Measurements from ENCODE around the gene PFDN6. TPM values are rescaled to one million over a fixed set of nuclear protein-coding genes. Genes with fewer than 3 reads are reported as not detected.

PFDN6 gene
- total and polyA plus RNA-seq, 10 of the 15 experiments (the other 5 are each of a cell fraction or from before 2014, with no cell fraction given), result 3.1 to 168 (median 82.6) TPM

DNA sequence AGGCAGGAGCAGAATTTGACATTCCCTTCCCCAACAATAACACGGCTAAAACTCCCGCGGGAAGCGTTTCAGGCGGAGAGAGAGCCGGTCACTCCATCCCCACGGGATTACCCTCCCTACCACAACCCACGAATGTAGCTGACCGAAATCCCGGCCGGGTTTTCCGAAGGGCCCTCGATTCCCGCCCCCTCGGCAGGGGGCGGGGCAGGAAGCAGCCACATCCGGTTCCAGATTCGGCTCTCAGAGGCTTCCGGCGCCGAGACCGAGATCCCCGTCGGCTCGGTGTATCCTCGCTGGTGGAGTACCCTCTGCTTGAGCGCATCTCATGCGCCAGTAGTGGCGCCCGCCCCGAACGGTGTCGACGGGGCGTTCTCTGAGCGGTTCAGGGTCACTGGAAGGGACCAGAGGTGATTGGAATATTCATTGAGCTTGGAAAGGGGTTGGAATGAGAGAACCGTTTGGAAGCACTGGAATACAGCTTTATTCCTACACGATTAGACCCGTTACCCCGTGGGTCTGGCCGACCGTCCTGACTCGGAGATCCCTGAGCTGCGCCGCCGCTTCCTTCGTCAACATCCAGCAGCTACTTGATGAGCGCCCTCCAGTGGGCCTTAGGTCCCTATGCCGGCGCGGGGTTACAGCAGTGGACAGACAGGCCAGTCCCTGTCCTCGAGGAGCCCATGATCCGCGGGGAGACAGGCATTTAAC, 10.0 kb downstream of the PFDN6 start (continued):
- TF ChIP-seq ZBTB40 (IDR thresholded peaks at IDR 0.05; ENCODE audit: borderline replicate concordance), result peak; percentile 88
- peak; percentile 72 for TF ChIP-seq EED (IDR thresholded peaks at IDR 0.05; ENCODE audit: low read depth)
- TF ChIP-seq ZZZ3 (IDR thresholded peaks at IDR 0.05; ENCODE audit: control insufficient read depth, insufficient read length, low read depth), result no peak
- no peak for TF ChIP-seq RAD51 (IDR thresholded peaks at IDR 0.05)
- TF ChIP-seq SP1 (IDR thresholded peaks at IDR 0.05; ENCODE audit: low read depth, low read length), result peak; percentile 93
- TF ChIP-seq POLR2A (IDR thresholded peaks at IDR 0.05; ENCODE audit: low read depth, low read length), result peak; percentile 94
- TF ChIP-seq, protein P1, sequence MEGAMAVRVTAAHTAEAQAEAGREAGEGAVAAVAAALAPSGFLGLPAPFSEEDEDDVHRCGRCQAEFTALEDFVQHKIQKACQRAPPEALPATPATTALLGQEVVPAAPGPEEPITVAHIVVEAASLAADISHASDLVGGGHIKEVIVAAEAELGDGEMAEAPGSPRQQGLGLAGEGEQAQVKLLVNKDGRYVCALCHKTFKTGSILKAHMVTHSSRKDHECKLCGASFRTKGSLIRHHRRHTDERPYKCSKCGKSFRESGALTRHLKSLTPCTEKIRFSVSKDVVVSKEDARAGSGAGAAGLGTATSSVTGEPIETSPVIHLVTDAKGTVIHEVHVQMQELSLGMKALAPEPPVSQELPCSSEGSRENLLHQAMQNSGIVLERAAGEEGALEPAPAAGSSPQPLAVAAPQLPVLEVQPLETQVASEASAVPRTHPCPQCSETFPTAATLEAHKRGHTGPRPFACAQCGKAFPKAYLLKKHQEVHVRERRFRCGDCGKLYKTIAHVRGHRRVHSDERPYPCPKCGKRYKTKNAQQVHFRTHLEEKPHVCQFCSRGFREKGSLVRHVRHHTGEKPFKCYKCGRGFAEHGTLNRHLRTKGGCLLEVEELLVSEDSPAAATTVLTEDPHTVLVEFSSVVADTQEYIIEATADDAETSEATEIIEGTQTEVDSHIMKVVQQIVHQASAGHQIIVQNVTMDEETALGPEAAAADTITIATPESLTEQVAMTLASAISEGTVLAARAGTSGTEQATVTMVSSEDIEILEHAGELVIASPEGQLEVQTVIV (IDR thresholded peaks at IDR 0.05; ENCODE audit: borderline replicate concordance, partially characterized antibody), result peak; percentile 68
- TF ChIP-seq SIN3A (IDR thresholded peaks at IDR 0.05; ENCODE audit: low read depth, low read length), result peak; percentile 66
- peak in 1 of 2 experiments; percentile 72; a peak in 1 of 4 replicates for TF ChIP-seq ETV6 (conservative IDR thresholded peaks at IDR 0.05 in 1 of 2, IDR thresholded peaks at IDR 0.05 in 1 of 2; ENCODE audit: borderline replicate concordance in 1 of 2, low read depth in 1 of 2)
- no peak for TF ChIP-seq YBX1 (IDR thresholded peaks at IDR 0.05)
- TF ChIP-seq SMAD1 (IDR thresholded peaks at IDR 0.05; ENCODE audit: low read depth, partially characterized antibody), result no peak
- TF ChIP-seq, protein P2, sequence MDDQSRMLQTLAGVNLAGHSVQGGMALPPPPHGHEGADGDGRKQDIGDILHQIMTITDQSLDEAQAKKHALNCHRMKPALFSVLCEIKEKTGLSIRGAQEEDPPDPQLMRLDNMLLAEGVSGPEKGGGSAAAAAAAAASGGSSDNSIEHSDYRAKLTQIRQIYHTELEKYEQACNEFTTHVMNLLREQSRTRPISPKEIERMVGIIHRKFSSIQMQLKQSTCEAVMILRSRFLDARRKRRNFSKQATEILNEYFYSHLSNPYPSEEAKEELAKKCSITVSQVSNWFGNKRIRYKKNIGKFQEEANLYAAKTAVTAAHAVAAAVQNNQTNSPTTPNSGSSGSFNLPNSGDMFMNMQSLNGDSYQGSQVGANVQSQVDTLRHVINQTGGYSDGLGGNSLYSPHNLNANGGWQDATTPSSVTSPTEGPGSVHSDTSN (IDR thresholded peaks at IDR 0.05; ENCODE audit: insufficient replicate concordance, low read depth, low read length), result no peak
- no peak for TF ChIP-seq CHD2 (IDR thresholded peaks at IDR 0.05; ENCODE audit: borderline replicate concordance, low read depth, low read length)
- no peak for TF ChIP-seq CUX1 (IDR thresholded peaks at IDR 0.05; ENCODE audit: insufficient replicate concordance, low read depth, low read length)
